ENCODE data around the gene MAPK8IP3. TPM values are rescaled to one million over a fixed set of nuclear protein-coding genes. Genes with fewer than 3 reads are reported as not detected.
A peak's percentile ranks its signal among the peaks of the same experiment; 100 is the strongest.

Gene MAPK8IP3
- total RNA-seq, 4 donors from 2014 or later: 78.1 to 456 (median 193) TPM

- H3K27ac ChIP-seq: no peak overlapping the region
- no peaks in the 10 kb centered on the region for H3K4me1 ChIP-seq
- TF ChIP-seq POLR2A (IDR thresholded peaks at IDR 0.05) (no peak), CTCF (IDR thresholded peaks at IDR 0.05) (peak in 1 of 6 experiments; percentile 10)
- H3K9me3 ChIP-seq: no peaks in the 10 kb centered on the region
- no peaks in the 10 kb centered on the region for H3K27me3 ChIP-seq
- no peak overlapping the region for H3K4me3 ChIP-seq
- DNase-seq: no peak
- H3K36me3 ChIP-seq: peaks cover 0 to 94% (median 0%) of the 10 kb centered on the region in 3 donors
Observed at GRCh38 chr16:1763521-1764511, 57.8 kb downstream of the MAPK8IP3 start.

GRCh38 chr16:1764971-1765370, 59.0 kb downstream of the MAPK8IP3 start:
- no peak overlapping the region for H3K27ac ChIP-seq
- H3K36me3 ChIP-seq: peaks cover 0 to 96% (median 0%) of the 10 kb centered on the region in 3 donors
- H3K9me3 ChIP-seq: no peaks in the 10 kb centered on the region
- H3K4me3 ChIP-seq: no peak overlapping the region
- H3K4me1 ChIP-seq: peaks cover 0 to 7% (median 2%) of the 10 kb centered on the region in 4 donors
- H3K27me3 ChIP-seq: no peaks in the 10 kb centered on the region
- TF ChIP-seq POLR2A (IDR thresholded peaks at IDR 0.05): no peak
- no peak for DNase-seq

GRCh38 chr16:1765826-1766225, 59.8 kb downstream of the MAPK8IP3 start:
- Histone ChIP-seq H3K36me3 (peaks cover 0 to 87% (median 0%) of the 10 kb centered on the region in 3 donors), H3K27ac (no peak overlapping the region), H3K27me3 (no peaks in the 10 kb centered on the region), H3K4me1 (peaks cover 0 to 14% (median 10%) of the 10 kb centered on the region in 4 donors), H3K9me3 (no peaks in the 10 kb centered on the region), H3K4me3 (no peak overlapping the region)
- TF ChIP-seq POLR2A (IDR thresholded peaks at IDR 0.05) (no peak), CTCF (IDR thresholded peaks at IDR 0.05) (no peak)
- no peak for DNase-seq

GRCh38 chr16:1766231-1766630, 60.2 kb downstream of the MAPK8IP3 start:
- no peak overlapping the region for H3K27ac ChIP-seq
- H3K27me3 ChIP-seq: no peaks in the 10 kb centered on the region
- no peak for DNase-seq
- H3K9me3 ChIP-seq: no peaks in the 10 kb centered on the region
- no peak for TF ChIP-seq POLR2A (IDR thresholded peaks at IDR 0.05)
- no peak for TF ChIP-seq CTCF (IDR thresholded peaks at IDR 0.05)
- H3K4me3 ChIP-seq: no peak overlapping the region
- peaks cover 0 to 14% (median 11%) of the 10 kb centered on the region in 4 donors for H3K4me1 ChIP-seq
- peaks cover 0 to 83% (median 0%) of the 10 kb centered on the region in 3 donors for H3K36me3 ChIP-seq

- Histone ChIP-seq H3K4me3 (no peak overlapping the region), H3K27me3 (no peaks in the 10 kb centered on the region), H3K27ac (no peak overlapping the region), H3K36me3 (peaks cover 0 to 79% (median 0%) of the 10 kb centered on the region in 3 donors), H3K4me1 (peaks cover 0 to 15% (median 11%) of the 10 kb centered on the region in 4 donors), H3K9me3 (no peaks in the 10 kb centered on the region)
- DNase-seq: no peak
- TF ChIP-seq CTCF (IDR thresholded peaks at IDR 0.05) (no peak), POLR2A (IDR thresholded peaks at IDR 0.05) (no peak)
Observed at GRCh38 chr16:1766701-1767100, 60.7 kb downstream of the MAPK8IP3 start.

All from Peyer's patch (tissue), 4 donors.